ENCODE measurements around the gene ZNF677.
"Not testable (repeated sequence)": the region's sequence is repeated elsewhere in the genome, so short reads cannot be mapped to it uniquely, and the experiment has no call there.

Gene ZNF677

DNA sequence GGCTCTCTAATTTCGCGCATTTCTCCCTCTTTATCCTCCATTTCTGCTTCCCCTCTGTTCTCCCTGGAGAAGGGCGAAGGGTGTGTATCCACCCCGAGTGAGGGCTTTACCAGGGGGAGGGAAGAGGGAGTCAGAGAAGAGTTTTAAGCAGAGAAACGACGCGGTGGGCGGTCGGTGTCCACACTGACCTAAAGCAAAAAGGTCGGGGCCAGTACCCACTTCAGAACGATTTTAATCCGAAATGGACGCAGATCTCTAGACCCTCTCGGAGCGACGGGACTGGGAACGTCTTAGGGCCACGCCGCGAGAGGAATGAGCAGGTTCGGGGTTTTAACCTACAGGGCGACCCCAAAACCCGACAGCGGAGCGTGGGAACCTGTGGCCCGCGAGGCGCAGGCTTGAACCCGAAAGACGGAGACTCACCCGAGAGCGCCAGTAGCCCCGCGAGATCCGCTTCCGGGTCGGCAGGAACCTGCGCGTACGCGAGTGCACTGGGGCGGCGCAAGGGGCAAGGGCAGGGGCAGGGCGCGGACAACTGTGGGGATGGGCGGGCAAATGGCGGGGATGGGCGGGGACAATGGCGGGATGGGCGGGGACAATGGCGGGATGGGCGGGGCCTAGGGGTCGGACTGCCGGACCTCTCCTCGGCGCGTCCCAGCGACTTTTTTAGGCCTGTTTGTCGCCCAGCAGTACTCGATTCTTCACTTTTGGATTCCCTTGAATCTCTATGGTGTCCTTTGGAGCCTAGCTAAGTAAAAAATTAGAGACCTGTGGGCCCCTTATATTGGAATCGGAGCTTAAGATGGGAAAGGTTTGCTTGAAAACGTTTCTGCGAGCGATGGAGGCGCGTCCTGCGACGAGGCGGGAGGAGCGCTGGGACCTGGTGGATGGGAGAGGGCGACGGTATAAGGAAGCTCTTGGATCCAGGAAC, at the start of gene ZNF677:
ZNF677 (minus strand) TSS at position 463 of the 931 bp plus-strand sequence. CDS start 3,323 bp downstream, outside the sequence.
- DNase-seq (ENCODE audit: low spot score): peak; percentile 87

DNA sequence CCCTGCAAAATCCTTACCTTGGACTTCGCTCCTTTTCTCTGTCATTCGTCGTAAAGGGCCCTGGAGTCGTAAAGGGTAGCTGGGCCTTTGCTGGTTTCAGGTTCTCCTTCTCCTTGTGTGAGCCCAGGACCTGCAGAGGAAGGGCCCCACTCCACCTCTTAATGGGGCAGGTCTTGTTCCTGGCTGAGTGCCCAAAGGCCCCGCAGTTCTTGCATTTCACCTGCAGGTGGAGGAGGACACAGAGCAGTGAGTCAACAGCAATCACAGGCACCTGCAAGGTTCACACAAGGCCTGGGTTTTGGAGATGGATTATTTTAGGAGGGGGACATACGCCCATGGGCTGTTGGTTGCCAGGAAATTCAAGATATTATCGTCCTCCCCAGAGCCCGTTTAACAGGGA, 46.7 kb upstream of the ZNF677 start:
- not testable (repeated sequence) for DNase-seq (ENCODE audit: low spot score)

GRCh38 chr19:53294786-53295441, 40.2 kb upstream of the ZNF677 start:
- no peak for DNase-seq (ENCODE audit: low spot score)

DNA sequence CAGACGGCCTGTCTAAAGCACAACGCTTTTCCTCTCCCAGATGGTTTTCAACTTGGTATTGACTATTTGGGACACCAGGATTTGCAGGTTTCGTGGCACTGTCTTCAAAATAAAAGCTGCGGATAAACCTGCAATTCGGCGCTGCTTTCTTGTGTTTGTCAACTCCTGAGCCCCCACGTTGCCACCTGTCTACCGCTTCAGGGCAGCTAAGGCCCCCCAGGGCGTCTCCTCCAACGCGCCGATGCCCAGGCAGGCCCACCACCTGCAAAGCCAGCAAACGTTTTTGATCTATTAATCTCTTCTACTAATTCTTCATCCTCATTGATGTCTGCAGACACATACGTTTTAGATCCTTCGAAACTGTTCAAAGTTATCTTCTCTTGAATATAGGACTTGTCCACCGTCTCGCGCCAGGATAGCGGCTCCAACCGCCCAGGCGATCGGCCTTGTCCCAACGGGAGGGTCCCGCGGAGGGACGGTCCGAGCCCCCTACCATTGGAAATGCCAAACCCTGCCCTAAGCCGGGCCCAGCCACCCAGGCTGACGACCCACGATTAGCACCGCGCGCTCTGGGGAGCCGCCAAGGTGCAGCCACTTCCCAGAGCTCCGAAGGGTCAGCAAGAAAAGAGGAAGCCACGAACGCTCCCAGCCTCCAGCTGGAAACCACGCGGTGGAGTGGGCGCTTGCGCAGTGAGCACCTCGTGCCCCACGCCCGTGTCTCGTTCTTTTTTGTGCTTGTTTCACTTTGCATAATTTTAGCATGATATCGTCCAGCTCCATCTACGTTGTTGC, 36.3 kb upstream of the ZNF677 start:
- no peak for DNase-seq (ENCODE audit: low spot score)

DNA sequence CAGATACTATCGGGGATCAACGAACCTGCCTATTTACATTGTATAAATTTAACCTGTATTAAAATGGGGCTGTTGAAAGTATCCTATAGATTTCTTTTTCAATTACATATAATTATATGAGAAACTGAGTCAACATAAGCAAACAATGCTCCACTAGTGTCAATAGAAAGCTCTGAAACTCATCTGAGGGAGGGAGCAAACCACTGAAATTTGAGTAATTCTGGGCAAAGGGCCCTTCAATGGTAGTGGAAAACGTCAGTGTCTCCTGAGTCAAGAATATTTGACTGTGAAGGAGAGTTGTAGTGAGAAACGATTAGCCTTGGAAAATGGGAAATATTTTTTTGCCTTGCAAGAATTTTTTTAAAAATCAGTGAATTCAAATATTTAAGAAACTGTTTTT, 30.4 kb upstream of the ZNF677 start:
- no peak for DNase-seq (ENCODE audit: low spot score)

- DNase-seq (ENCODE audit: low spot score): not testable (repeated sequence)
Measured at GRCh38 chr19:53281947-53282346, 27.3 kb upstream of the ZNF677 start.

GRCh38 chr19:53275480-53275879, 20.8 kb upstream of the ZNF677 start:
- no peak for DNase-seq (ENCODE audit: low spot score)

DNA sequence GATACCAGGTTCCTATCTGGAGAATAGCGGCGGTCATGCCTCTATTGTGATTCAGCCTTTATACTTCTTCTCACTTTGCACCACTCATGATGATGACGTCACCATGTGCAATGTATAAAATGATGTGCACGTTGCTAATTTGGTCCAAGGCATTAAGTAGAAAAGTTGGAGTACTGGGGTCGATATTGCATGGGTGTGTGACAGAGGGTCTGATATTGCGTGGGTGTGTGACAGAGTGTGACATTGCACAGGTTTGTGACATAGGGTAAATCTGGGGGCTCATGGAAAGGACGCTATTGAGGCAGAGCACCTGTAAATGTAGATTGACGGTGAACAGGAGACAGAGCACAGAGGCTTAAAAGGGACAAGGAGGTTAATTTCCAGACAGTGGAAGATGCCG, 17.4 kb upstream of the ZNF677 start:
- no peak for DNase-seq (ENCODE audit: low spot score)

DNA sequence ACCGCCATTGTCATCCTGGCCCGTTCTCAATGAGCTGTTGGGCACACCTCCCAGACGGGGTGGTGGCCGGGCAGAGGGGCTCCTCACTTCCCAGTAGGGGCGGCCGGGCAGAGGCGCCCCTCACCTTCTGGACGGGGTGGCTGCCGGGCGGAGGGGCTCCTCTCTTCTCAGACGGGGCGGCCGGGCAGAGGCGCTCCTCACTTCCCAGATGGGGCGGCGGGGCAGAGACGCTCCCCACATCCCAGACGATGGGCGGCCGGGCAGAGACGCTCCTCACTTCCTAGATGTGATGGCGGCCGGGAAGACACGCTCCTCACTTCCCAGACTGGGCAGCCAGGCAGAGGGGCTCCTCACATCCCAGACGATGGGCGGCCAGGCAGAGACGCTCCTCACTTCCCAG, 15.2 kb upstream of the ZNF677 start:
- DNase-seq (ENCODE audit: low spot score): not testable (repeated sequence)

DNA sequence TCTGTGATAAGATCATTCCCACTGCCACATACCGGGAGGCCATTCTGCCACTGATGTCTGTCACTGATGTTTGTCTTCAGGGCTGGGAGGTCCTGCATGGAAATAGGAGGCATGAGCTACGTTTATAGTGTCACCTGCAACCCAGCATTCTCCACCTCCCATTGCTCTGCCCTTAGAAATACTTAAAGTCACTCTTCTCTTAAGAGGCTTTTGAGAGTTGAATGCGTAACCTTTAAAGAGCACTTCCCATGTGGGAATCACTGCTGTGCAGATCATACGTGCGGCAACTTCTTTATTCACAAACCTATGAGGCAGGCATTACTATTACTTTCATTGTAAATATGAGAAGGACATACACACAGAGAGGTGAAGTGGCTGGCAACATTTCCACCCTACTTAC, 12.9 kb upstream of the ZNF677 start, which contains the start of gene VN1R4:
VN1R4 (minus strand) TSS at position 101 of the 400 bp plus-strand sequence; CDS start at position 43, 58 bp downstream.
- DNase-seq (ENCODE audit: low spot score): not testable (repeated sequence)

DNA sequence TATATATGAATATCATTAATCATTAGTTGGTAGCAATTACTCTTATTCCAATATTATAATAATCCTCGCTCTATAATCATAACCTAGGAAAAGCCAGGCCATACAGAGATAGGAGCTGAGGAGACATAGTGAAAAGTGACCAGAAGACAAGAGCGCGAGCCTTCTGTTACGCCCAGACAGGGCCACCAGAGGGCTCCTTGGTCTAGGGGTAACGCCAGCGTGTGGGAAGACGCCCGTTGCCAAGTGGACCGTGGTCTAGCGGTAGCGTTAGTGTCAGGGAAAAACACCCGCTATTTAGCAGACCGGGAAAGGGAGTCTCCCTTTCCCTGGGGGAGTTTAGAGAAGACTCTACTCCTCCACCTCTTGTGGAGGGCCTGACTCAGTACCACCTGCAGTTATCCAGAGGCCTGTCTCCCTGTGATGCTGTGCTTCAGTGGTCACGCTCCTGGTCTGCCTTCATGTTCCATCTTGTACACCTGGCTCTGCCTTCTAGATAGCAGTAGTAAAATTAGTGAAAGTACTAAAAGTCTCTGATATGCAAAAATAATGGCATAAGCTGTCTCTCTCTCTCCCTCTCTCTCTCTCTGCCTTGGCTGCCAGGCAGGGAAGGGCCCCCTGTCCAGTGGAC, 3.2 kb upstream of the ZNF677 start, which contains the start of gene VN1R2:
VN1R2 (plus strand) TSS at position 578 of the 628 bp plus-strand sequence. CDS start 84 bp downstream, outside the sequence.
- DNase-seq (ENCODE audit: low spot score): not testable (repeated sequence)

DNA sequence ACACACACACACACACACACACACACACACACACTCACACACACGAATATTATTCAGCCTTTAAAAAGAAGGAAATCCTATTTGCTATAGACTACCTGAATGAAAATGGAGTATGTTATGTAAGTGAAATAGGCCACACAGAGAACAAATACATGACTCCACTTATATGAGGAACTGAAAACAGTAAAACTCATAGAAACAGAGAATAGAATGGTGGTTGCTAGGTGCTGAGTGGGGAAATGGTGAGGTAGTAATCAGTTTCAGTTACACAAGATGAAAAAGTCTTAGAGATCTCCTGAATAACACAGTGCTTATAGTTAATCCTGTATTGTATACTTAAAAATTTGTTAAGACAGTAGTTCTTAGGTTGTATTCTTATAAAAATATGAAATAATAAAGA, 8.2 kb downstream of the ZNF677 start:
- DNase-seq (ENCODE audit: low spot score): no peak

DNA sequence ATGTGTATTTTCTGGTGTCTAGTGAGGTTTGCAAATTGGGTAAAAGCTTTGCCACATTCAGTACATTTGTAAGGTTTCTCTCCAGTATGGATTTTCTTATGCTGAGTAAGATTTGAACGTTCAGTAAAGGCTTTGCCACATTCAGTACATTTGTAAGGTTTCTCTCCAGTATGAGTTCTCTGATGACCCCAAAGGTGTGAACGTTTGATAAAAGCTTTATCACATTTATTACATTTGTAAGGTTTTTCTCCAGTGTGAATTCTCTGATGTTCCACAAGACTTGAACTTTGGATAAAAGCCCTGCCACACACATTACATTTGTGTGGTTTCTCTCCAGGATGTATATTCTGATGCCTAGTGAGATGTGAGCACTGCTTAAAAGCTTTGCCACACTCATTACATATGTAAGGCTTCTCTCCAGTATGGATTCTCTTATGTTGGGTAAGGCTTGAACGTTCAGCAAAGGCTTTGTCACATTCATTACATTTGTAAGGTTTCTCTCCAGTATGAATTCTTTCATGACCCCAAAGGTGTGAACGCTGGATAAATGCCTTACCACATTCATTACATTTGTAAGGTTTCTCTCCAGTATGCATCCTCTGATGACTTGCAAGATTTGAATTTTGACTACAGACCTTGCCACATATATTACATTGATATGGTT, 17.4 kb downstream of the ZNF677 start:
- DNase-seq (ENCODE audit: low spot score): no peak

DNA sequence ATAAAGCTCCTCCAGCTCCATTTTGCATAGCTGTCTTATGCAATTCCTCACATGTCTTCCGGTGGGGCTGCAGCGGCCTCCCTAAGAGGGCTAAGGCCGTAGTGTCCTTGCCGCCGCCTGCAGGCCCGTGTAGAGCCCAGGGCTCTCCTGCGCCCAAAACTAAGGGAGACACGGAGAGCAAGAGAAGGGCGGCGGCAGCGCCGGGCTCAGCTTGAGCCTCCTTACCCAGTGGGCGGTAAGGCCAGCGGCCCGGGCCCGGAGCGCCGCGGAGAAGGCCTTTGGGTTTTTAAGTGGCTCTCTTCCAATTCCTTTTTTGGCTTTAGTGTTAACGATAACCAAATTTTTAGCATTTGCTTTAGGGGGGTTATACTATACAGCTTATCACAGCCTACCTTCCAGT, 30.1 kb downstream of the ZNF677 start:
- no peak for DNase-seq (ENCODE audit: low spot score)

DNA sequence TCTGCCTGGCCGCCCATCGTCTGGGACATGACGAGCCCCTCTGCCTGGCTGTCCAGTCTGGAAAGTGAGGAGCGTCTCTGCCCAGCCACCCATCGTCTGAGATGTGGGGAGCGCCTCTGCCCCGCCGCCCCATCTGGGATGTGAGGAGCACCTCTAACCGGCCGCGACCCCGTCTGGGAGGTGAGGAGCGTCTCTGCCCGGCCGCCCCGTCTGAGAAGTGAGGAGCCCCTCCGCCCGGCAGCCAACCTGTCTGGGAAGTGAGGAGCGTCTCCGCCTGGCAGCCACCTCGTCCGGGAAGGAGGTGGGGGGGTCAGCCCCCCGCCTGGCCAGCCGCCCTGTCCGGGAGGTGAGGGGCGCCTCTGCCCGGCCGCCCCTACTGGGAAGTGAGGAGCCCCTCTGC, 32.0 kb downstream of the ZNF677 start:
- DNase-seq (ENCODE audit: low spot score): not testable (repeated sequence)

DNA sequence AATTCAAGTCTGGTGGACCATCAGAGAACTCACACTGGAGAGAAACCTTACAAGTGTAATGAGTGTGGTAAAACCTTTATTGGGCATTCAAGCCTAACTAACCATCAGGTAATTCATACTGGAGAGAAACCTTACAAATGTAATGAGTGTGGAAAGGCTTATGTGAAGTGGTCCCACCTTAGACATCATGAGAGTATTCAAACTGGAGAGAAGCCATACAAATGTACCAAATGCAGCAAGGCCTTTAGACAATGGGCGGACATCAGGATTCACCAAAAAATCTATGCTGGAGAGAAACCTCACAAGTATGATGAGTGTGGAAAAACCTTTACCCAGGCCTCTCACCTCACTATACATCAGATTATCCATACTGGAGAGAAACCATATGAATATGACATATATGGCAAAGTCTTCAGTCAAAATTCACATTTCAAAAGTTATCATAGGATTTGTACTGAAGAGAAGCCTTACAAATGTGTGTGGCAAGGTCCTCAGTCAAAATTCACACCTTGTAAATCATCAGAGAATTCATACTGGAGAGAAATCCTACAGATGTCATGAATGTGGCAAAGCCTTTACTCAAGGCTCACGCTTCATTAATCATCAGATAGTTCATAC, 41.9 kb downstream of the ZNF677 start:
- DNase-seq (ENCODE audit: low spot score): no peak

- DNase-seq (ENCODE audit: low spot score): not testable (repeated sequence)
Measured at GRCh38 chr19:53211554-53211953, 43.1 kb downstream of the ZNF677 start.

- DNase-seq (ENCODE audit: low spot score): peak; percentile 86
Measured at GRCh38 chr19:53196777-53197396, 57.8 kb downstream of the ZNF677 start.

DNA sequence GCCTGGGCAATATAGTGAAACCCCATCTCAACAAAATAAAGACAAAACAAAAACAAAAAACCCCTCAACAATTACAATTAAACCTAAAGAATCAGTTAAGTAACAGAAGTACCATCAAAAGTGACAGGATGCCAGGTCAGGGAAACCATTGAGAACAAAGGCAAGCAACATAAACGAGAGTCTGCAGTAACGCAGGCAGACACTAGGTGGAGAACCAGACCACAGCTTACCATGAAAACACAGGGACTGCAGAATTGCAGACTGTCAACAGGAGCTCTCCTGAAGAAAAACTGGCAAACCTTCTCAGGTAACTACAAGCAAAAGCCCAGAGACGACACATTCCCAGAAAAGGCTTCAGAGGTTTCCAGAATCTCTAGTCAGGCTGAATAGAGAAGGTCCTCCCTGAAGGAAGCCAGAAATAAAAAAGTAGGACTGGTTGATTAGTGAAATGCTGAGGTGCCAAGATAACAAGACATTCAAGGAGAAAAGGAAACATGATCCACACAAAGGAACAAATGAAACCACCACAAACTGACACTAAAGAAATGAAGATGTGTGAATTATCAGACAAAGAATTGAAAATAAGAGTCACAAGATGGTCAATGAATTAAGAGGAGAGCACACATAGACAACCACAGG, 59.3 kb downstream of the ZNF677 start:
- peak; percentile 92 for DNase-seq (ENCODE audit: low spot score)
